Measurements from ENCODE around the gene GYG2.

The GYG2 gene

GRCh38 chrX:2819345-2820135 is 9.2 kb upstream of the GYG2 start:
- DNase-seq = peak in 1 of 2 experiments; percentile 1

GRCh38 chrX:2820136-2820771 is 8.5 kb upstream of the GYG2 start:
- DNase-seq = no peak

GRCh38 chrX:2823795-2824386 is 4.8 kb upstream of the GYG2 start:
- DNase-seq = no peak

- DNase-seq = no peak
Measured at GRCh38 chrX:2824886-2825285, 3.8 kb upstream of the GYG2 start.

GRCh38 chrX:2828959-2829411 is 255 bp downstream of the GYG2 start:
- no peak for DNase-seq

GRCh38 chrX:2829469-2830246 is 928 bp downstream of the GYG2 start:
- DNase-seq = no peak

GRCh38 chrX:2831471-2832228 is 2.9 kb downstream of the GYG2 start:
- DNase-seq = no peak

- DNase-seq = no peak
Measured at GRCh38 chrX:2837961-2838360, 9.2 kb downstream of the GYG2 start.

GRCh38 chrX:2840961-2841360 is 12.2 kb downstream of the GYG2 start:
- DNase-seq = no peak

- no peak for DNase-seq
Measured at GRCh38 chrX:2841537-2841936, 12.8 kb downstream of the GYG2 start.

GRCh38 chrX:2846992-2847391 is 18.3 kb downstream of the GYG2 start:
- no peak for DNase-seq

GRCh38 chrX:2848871-2849301 is 20.2 kb downstream of the GYG2 start:
- DNase-seq = no peak

- no peak for DNase-seq
Measured at GRCh38 chrX:2854918-2855317, 26.2 kb downstream of the GYG2 start.

- DNase-seq = no peak
Measured at GRCh38 chrX:2855761-2856160, 27.0 kb downstream of the GYG2 start.

- DNase-seq = no peak
Measured at GRCh38 chrX:2857566-2857965, 28.8 kb downstream of the GYG2 start.

- no peak for DNase-seq
Measured at GRCh38 chrX:2859197-2859797, 30.6 kb downstream of the GYG2 start.

- DNase-seq = no peak
Measured at GRCh38 chrX:2862404-2862803, 33.7 kb downstream of the GYG2 start.

- no peak for DNase-seq
Measured at GRCh38 chrX:2863646-2864045, 34.9 kb downstream of the GYG2 start.

GRCh38 chrX:2867206-2867605 is 38.5 kb downstream of the GYG2 start:
- DNase-seq = no peak

- DNase-seq = no peak
Measured at GRCh38 chrX:2870650-2871049, 41.9 kb downstream of the GYG2 start.

GRCh38 chrX:2871831-2872230 is 43.1 kb downstream of the GYG2 start:
- no peak for DNase-seq

GRCh38 chrX:2872671-2873277 is 44.0 kb downstream of the GYG2 start:
- DNase-seq = no peak

All from SW 1271 (cell line).